HEK293 (cell line): ENCODE results near the gene CTBP1.

Source experiments
- CTCF ChIA-PET: fragments of 350-600 bp; formaldehyde crosslinking; extraction: SDS; loops from one replicate; lab custom pipeline; 2021; ENCODE audit warnings: antibody characterized with exemption; lab: Yijun Ruan, JAX
- POLR2A ChIA-PET: fragments of 300-600 bp; formaldehyde crosslinking; extraction: SDS; loops from one replicate; lab custom pipeline; 2020; ENCODE audit warnings: antibody characterized with exemption, inconsistent platforms; lab: Yijun Ruan, JAX
- H3K27ac ChIP-seq: fragments of 200-500 bp; sonication (Bioruptor generic); 2 replicates; pipeline ENCODE4 v1.5.1; 2014; ENCODE audit warnings: low read depth, low read length, control low read depth, inconsistent platforms; ENCODE audit errors: extremely low read depth
- H3K36me3 ChIP-seq, 2 experiments: fragments of 200-500 bp in 1 of 2; sonication (Bioruptor generic) in 1 of 2; 1 replicate in 1 of 2; 2 replicates in 1 of 2; pipeline ENCODE4 v1.5.1; 2014 to 2017; ENCODE audit warnings: inconsistent platforms in 2 of 2, low read length in 2 of 2; ENCODE audit not compliant: control insufficient read depth in 2 of 2, insufficient read depth in 1 of 2
- H3K4me1 ChIP-seq: fragments of 200-500 bp; sonication (Bioruptor generic); 2 replicates; pipeline ENCODE4 v1.5.1; 2014; ENCODE audit warnings: mild to moderate bottlenecking, low read length, inconsistent platforms; ENCODE audit not compliant: control insufficient read depth, insufficient read depth
- H3K4me3 ChIP-seq: 2 replicates; pipeline ENCODE4 v1.5.1; 2011; ENCODE audit warnings: low read depth, mild to moderate bottlenecking, control low read depth, low read length, moderate library complexity
- H3K9me3 ChIP-seq: fragments of 200-500 bp; sonication (Bioruptor generic); 2 replicates; pipeline ENCODE4 v1.5.1; 2014; ENCODE audit warnings: low read depth, low read length, inconsistent platforms; ENCODE audit not compliant: control insufficient read depth, insufficient read depth
- BCL11A ChIP-seq: fragments of 450-650 bp; formaldehyde crosslinking; IDR thresholded peaks from 2 replicates; pipeline ENCODE4 v1.5.1; 2016; ENCODE audit warnings: low read depth, missing biosample characterization, missing genetic modification characterization
- GLIS2 ChIP-seq: fragments of 450-650 bp; formaldehyde crosslinking; IDR thresholded peaks from 2 replicates; pipeline ENCODE4 v1.5.1; 2016; ENCODE audit warnings: missing biosample characterization, missing genetic modification characterization
- ZBTB7A ChIP-seq: fragments of 450-650 bp; formaldehyde crosslinking; IDR thresholded peaks from 2 replicates; pipeline ENCODE4 v1.5.1; 2016; ENCODE audit warnings: low read depth, missing biosample characterization, missing genetic modification characterization
- ZBTB8A ChIP-seq: fragments of 450-650 bp; formaldehyde crosslinking; IDR thresholded peaks from 2 replicates; pipeline ENCODE4 v1.5.1; 2016; ENCODE audit warnings: missing biosample characterization, missing genetic modification characterization
- ZNF155 ChIP-seq: fragments of 450-650 bp; formaldehyde crosslinking; IDR thresholded peaks from 2 replicates; pipeline ENCODE4 v1.5.1; 2016; ENCODE audit warnings: missing biosample characterization, missing genetic modification characterization
- ZNF239 ChIP-seq: fragments of 450-650 bp; formaldehyde crosslinking; IDR thresholded peaks from 2 replicates; pipeline ENCODE4 v1.5.1; 2016; ENCODE audit warnings: missing biosample characterization, missing genetic modification characterization
- ZNF292 ChIP-seq: fragments of 450-650 bp; formaldehyde crosslinking; IDR thresholded peaks from 2 replicates; pipeline ENCODE4 v1.5.1; 2016; ENCODE audit warnings: low read depth, missing biosample characterization, missing genetic modification characterization, borderline replicate concordance
- ZNF341 ChIP-seq: fragments of 450-650 bp; formaldehyde crosslinking; IDR thresholded peaks from 2 replicates; pipeline ENCODE4; 2016; ENCODE audit warnings: low read depth, missing biosample characterization, missing genetic modification characterization
- ZNF423 ChIP-seq: fragments of 450-650 bp; formaldehyde crosslinking; IDR thresholded peaks from 2 replicates; pipeline ENCODE4 v1.5.1; 2016; ENCODE audit warnings: missing biosample characterization, missing genetic modification characterization
- ZNF426 ChIP-seq: fragments of 450-650 bp; formaldehyde crosslinking; IDR thresholded peaks from 2 replicates; pipeline ENCODE4 v1.5.1; 2017; ENCODE audit warnings: missing biosample characterization, missing genetic modification characterization, mild to moderate bottlenecking, inconsistent platforms, moderate library complexity
- ZNF473 ChIP-seq: fragments of 450-650 bp; formaldehyde crosslinking; IDR thresholded peaks from 2 replicates; pipeline ENCODE4 v1.5.1; 2017; ENCODE audit warnings: missing biosample characterization, missing genetic modification characterization
- ZNF560 ChIP-seq: fragments of 450-650 bp; formaldehyde crosslinking; IDR thresholded peaks from 2 replicates; pipeline ENCODE4 v1.5.1; 2017; ENCODE audit warnings: missing biosample characterization, missing genetic modification characterization, borderline replicate concordance
- ZNF623 ChIP-seq: fragments of 450-650 bp; formaldehyde crosslinking; IDR thresholded peaks from 2 replicates; pipeline ENCODE4 v1.5.1; 2016; ENCODE audit warnings: missing biosample characterization, missing genetic modification characterization
- ZNF677 ChIP-seq: fragments of 450-650 bp; IDR thresholded peaks from 2 replicates; pipeline ENCODE4 v1.5.0; 2018; ENCODE audit warnings: missing biosample characterization, mild to moderate bottlenecking, missing genetic modification characterization, moderate library complexity
- ZNF76 ChIP-seq: fragments of 450-650 bp; formaldehyde crosslinking; IDR thresholded peaks from 2 replicates; pipeline ENCODE4; 2016; ENCODE audit warnings: low read depth, missing biosample characterization, missing genetic modification characterization, borderline replicate concordance
- TF ChIP-seq, protein P1 (sequence below): fragments of 450-650 bp; formaldehyde crosslinking; IDR thresholded peaks from 2 replicates; pipeline ENCODE4 v1.5.1; 2017; ENCODE audit warnings: missing biosample characterization, missing genetic modification characterization
- TF ChIP-seq, protein P2 (sequence below): fragments of 450-650 bp; formaldehyde crosslinking; IDR thresholded peaks from 2 replicates; pipeline ENCODE4 v1.5.1; 2017; ENCODE audit warnings: missing biosample characterization, mild to moderate bottlenecking, missing genetic modification characterization, moderate library complexity
- TF ChIP-seq, protein P3 (sequence below): IDR thresholded peaks from 2 replicates; pipeline ENCODE4 v1.6.1; 2011; ENCODE audit warnings: mild to moderate bottlenecking, low read depth, low read length, borderline replicate concordance
- TF ChIP-seq, protein P4 (sequence below): fragments of 450-650 bp; formaldehyde crosslinking; IDR thresholded peaks from 2 replicates; pipeline ENCODE4 v1.5.1; 2016; ENCODE audit warnings: missing biosample characterization, missing genetic modification characterization
- TF ChIP-seq, protein P5 (sequence below): fragments of 450-650 bp; formaldehyde crosslinking; IDR thresholded peaks from 2 replicates; pipeline ENCODE4 v1.5.1; 2016; ENCODE audit warnings: missing biosample characterization, missing genetic modification characterization
- TF ChIP-seq, protein P6 (sequence below): fragments of 450-650 bp; formaldehyde crosslinking; IDR thresholded peaks from 2 replicates; pipeline ENCODE4 v1.5.1; 2016; ENCODE audit warnings: missing biosample characterization, missing genetic modification characterization, low read depth

The CTBP1 gene

DNA sequence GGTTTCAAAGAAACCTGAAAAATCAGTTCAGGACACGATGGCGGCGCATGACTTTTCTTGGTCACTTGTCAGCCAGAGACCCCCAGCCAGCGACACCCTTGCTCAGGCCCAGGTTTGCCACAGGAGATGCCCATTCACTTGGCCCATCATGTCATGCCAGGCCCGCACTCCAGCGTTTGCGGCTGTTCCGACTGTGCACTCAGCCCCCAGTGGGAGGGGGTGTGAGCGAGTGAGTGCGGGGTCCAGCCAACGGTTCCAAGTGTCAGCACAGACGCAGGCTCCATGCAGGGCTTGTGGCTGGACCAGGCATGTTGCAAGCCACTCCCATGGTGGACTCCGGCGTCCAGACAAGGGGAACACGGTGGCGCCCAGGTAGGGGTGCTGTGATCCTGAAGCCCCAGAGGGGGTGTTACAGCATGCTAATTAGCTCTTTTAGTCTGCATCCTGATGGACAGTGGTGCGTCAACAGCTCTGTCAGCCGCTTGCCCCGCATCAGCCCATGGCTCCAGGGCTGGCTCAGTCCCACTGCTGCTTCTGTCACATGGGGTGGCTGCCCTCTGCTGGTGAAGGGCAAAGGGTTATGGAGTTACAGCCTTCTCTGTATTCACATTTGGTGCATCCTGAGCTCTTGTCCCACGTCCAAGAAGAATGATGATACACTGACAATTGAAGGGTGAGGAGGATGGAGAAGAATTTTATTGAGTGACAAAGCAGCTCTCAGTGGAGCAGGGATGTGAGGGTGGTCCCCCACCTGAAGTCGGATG is 37.0 kb upstream of the CTBP1 start (continued):
- no peak for TF ChIP-seq ZNF292

DNA sequence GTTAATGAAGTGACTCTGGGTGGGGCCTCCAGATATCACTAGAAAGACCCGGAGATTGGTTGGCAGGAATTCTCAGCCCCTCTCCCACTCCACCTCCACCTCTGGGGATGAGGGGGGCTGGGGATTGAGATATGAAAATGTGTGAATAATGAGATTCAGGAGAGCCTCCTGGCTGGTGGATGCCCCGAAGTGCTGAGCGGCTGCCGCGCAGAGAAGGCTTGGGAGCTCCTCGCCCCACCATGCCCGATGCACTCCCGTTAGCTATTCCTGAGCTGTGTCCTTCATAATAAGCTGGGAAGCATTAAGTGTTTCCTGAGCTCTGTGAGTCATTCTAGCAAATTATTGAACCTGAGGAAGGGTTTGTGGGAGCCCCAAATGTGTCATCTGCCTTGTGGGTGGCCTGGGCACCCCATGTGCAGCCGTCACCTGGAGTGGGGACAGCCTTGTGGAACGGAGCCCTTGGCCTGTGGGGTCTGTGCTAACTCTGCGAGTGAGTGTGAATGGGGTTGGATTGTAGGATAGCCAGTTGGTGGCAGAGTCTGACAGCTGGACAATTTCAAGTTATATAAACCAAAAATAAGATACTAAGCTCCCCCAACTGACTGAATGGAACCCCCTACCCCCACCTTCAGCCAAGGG is 36.3 kb upstream of the CTBP1 start:
- no peaks in the 10 kb centered on the region for H3K36me3 ChIP-seq
- CTCF ChIA-PET: interaction anchor here (1.0 to 1.4 kb wide), 2 partner anchors 11 to 154 kb away, joined by 3 to 4 read pairs; no protein-coding TSS in a partner anchor
- no peaks in the 10 kb centered on the region for H3K9me3 ChIP-seq
- H3K4me3 ChIP-seq: no peak overlapping the region
- H3K4me1 ChIP-seq: no peaks in the 10 kb centered on the region
- POLR2A ChIA-PET: no interaction called here
- no peak for TF ChIP-seq ZNF677 (tag by site-specific recombination)
- TF ChIP-seq ZNF473 (tag by site-specific recombination): no peak
- TF ChIP-seq ZBTB8A (tag by site-specific recombination): no peak
- TF ChIP-seq, protein P1, sequence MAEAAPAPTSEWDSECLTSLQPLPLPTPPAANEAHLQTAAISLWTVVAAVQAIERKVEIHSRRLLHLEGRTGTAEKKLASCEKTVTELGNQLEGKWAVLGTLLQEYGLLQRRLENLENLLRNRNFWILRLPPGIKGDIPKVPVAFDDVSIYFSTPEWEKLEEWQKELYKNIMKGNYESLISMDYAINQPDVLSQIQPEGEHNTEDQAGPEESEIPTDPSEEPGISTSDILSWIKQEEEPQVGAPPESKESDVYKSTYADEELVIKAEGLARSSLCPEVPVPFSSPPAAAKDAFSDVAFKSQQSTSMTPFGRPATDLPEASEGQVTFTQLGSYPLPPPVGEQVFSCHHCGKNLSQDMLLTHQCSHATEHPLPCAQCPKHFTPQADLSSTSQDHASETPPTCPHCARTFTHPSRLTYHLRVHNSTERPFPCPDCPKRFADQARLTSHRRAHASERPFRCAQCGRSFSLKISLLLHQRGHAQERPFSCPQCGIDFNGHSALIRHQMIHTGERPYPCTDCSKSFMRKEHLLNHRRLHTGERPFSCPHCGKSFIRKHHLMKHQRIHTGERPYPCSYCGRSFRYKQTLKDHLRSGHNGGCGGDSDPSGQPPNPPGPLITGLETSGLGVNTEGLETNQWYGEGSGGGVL (tag by site-specific recombination): no peak
- H3K27ac ChIP-seq: no peak overlapping the region

DNA sequence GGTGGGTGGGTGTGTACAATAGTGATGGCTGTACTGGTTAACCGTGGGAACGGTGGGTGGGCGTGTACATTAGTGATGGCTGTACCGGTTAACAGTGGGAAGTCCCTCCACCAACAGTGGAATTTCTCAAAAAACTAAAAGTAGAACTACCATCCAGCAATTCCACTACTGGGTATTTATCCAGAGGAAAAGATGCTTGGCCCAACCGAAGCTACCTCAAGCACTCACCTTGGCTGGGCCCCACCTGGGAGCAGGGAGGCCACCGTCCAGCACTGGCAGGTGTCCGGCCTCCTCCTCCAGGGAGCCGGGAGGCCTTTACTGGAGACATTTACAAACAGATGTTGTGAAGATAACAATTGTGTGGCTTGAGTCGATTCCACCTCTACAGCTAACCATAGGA is 34.8 kb upstream of the CTBP1 start:
- Histone ChIP-seq H3K9me3 (no peaks in the 10 kb centered on the region), H3K27ac (no peak overlapping the region), H3K4me1 (no peaks in the 10 kb centered on the region), H3K36me3 (no peaks in the 10 kb centered on the region), H3K4me3 (no peak overlapping the region)
- ChIA-PET CTCF (no interaction called here), POLR2A (no interaction called here)
- TF ChIP-seq ZNF426 (tag by site-specific recombination): no peak
- TF ChIP-seq ZNF623 (tag by site-specific recombination): no peak
- TF ChIP-seq, protein P2, sequence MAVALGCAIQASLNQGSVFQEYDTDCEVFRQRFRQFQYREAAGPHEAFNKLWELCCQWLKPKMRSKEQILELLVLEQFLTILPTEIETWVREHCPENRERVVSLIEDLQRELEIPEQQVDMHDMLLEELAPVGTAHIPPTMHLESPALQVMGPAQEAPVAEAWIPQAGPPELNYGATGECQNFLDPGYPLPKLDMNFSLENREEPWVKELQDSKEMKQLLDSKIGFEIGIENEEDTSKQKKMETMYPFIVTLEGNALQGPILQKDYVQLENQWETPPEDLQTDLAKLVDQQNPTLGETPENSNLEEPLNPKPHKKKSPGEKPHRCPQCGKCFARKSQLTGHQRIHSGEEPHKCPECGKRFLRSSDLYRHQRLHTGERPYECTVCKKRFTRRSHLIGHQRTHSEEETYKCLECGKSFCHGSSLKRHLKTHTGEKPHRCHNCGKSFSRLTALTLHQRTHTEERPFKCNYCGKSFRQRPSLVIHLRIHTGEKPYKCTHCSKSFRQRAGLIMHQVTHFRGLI (tag by site-specific recombination): no peak
- TF ChIP-seq ZNF155 (tag by site-specific recombination): no peak
- no peak for TF ChIP-seq ZNF341
- TF ChIP-seq ZNF239: no peak
- TF ChIP-seq GLIS2 (tag by site-specific recombination): no peak
- TF ChIP-seq ZNF423 (tag by site-specific recombination): no peak
- TF ChIP-seq BCL11A: no peak
- TF ChIP-seq, protein P3, sequence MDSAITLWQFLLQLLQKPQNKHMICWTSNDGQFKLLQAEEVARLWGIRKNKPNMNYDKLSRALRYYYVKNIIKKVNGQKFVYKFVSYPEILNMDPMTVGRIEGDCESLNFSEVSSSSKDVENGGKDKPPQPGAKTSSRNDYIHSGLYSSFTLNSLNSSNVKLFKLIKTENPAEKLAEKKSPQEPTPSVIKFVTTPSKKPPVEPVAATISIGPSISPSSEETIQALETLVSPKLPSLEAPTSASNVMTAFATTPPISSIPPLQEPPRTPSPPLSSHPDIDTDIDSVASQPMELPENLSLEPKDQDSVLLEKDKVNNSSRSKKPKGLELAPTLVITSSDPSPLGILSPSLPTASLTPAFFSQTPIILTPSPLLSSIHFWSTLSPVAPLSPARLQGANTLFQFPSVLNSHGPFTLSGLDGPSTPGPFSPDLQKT: no peak
- TF ChIP-seq ZNF560 (tag by site-specific recombination): no peak
- TF ChIP-seq, protein P4, sequence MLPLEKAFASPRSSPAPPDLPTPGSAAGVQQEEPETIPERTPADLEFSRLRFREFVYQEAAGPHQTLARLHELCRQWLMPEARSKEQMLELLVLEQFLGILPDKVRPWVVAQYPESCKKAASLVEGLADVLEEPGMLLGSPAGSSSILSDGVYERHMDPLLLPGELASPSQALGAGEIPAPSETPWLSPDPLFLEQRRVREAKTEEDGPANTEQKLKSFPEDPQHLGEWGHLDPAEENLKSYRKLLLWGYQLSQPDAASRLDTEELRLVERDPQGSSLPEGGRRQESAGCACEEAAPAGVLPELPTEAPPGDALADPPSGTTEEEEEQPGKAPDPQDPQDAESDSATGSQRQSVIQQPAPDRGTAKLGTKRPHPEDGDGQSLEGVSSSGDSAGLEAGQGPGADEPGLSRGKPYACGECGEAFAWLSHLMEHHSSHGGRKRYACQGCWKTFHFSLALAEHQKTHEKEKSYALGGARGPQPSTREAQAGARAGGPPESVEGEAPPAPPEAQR (tag by site-specific recombination): no peak
- TF ChIP-seq, protein P5, sequence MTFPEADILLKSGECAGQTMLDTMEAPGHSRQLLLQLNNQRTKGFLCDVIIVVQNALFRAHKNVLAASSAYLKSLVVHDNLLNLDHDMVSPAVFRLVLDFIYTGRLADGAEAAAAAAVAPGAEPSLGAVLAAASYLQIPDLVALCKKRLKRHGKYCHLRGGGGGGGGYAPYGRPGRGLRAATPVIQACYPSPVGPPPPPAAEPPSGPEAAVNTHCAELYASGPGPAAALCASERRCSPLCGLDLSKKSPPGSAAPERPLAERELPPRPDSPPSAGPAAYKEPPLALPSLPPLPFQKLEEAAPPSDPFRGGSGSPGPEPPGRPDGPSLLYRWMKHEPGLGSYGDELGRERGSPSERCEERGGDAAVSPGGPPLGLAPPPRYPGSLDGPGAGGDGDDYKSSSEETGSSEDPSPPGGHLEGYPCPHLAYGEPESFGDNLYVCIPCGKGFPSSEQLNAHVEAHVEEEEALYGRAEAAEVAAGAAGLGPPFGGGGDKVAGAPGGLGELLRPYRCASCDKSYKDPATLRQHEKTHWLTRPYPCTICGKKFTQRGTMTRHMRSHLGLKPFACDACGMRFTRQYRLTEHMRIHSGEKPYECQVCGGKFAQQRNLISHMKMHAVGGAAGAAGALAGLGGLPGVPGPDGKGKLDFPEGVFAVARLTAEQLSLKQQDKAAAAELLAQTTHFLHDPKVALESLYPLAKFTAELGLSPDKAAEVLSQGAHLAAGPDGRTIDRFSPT: no peak
- TF ChIP-seq, protein P6, sequence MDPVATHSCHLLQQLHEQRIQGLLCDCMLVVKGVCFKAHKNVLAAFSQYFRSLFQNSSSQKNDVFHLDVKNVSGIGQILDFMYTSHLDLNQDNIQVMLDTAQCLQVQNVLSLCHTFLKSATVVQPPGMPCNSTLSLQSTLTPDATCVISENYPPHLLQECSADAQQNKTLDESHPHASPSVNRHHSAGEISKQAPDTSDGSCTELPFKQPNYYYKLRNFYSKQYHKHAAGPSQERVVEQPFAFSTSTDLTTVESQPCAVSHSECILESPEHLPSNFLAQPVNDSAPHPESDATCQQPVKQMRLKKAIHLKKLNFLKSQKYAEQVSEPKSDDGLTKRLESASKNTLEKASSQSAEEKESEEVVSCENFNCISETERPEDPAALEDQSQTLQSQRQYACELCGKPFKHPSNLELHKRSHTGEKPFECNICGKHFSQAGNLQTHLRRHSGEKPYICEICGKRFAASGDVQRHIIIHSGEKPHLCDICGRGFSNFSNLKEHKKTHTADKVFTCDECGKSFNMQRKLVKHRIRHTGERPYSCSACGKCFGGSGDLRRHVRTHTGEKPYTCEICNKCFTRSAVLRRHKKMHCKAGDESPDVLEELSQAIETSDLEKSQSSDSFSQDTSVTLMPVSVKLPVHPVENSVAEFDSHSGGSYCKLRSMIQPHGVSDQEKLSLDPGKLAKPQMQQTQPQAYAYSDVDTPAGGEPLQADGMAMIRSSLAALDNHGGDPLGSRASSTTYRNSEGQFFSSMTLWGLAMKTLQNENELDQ (tag by site-specific recombination): no peak
- TF ChIP-seq ZBTB7A: no peak
- no peak for TF ChIP-seq ZNF76 (tag by site-specific recombination)
